Placental epithelial cell (primary cell): ENCODE data around the gene PHOX2B. TPM values are rescaled to one million over a fixed set of nuclear protein-coding genes. Genes with fewer than 3 reads are reported as not detected.

Experiments used
- small RNA-seq: library from RNA; depleted of rRNA; stranded (forward); fragments of <200 nt; gene quantifications from one replicate; pipeline ENCODE3, GENCODE V24; 2012
- total RNA-seq: library from RNA; depleted of rRNA; stranded (reverse); fragments of >200 nt; gene quantifications from 2 replicates; pipeline ENCODE4 v1.2.3, GENCODE V29; 2012

PHOX2B gene
- total RNA-seq: not detected in 2 replicates

DNA sequence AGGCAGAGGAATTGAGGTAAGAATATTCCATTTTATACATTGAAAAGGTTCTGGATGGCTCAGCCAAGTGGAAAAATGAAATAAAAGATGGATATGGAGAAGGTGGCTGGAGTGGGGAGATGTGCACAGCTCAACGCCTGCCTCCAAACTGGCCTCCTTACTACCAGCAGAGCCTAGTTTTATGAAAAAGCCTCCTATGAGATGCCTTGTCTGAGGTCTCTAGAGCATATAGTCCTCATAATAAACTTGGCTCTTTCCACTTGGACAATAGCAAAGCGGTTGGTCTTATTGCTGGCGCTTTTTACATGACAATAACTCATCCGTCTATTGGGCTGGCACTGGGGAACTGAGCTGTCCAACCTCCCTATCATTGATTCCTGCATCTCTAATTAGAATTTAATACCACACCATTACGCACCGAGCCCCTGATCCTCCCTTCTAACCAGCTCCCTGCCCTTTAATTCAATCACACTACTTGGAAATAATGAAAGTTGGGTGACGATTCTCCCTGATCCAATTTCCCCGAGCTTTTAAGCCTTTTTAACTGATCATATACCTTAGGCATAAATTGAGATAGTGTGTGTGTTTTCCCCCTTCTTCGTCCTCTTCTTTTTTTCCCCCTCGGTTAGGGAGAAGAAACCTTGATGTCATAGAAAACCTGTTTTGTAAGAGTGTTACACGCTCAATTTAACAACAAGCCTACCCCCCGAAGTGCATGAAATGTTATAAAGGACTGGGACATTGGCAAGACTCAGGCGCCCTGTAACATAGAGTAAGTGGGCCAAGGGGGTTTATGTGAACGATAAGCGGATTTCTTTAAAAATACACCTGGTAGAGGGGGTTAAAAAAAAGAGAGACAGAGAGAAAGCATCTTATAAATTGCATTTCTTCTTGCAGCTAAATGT lies at the start of gene PHOX2B:
PHOX2B (minus strand) TSS at position 155 of the 905 bp plus-strand sequence; CDS start at position 40, 115 bp downstream.

Small RNA genes within 50 kb of the gene (small RNA-seq; reads per million reads assigned to genes)
- not detected for gene RNU1-49P

Other genes starting within 250 kb of the PHOX2B start
- gene LIMCH1, start 210.6 kb downstream of the PHOX2B start, total RNA-seq: 1.7 and 2.4 TPM in 2 replicates
- gene TMEM33, start 186.7 kb upstream of the PHOX2B start, total RNA-seq: 13.3 and 54.1 TPM in 2 replicates
- 0.11 TPM in 1 of 2 replicates, not detected in the other for gene DCAF4L1, start 233.0 kb upstream of the PHOX2B start, total RNA-seq
- 42.0 and 52.9 TPM in 2 replicates for gene SLC30A9, start 241.8 kb upstream of the PHOX2B start, total RNA-seq